Tibial nerve (tissue), 3 donors: ENCODE measurements around the gene ADO.

Experiments
- CTCF ChIP-seq, 5 experiments: fragments of 200-600 bp in 3 of 5; fragments of 450-650 bp in 2 of 5; sonication (generic) in 3 of 5; IDR thresholded peaks; one replicate each; pipeline ENCODE4 v1.5.1; 2016 to 2019; ENCODE audit warnings: antibody characterized with exemption in 5 of 5, mild to moderate bottlenecking in 3 of 5, moderate library complexity in 2 of 5
- POLR2A ChIP-seq, 2 donors: fragments of 450-650 bp; IDR thresholded peaks; one replicate each; pipeline ENCODE4 v1.6.1; 2017; ENCODE audit warnings: antibody characterized with exemption in 2 of 2, mild to moderate bottlenecking in 2 of 2, moderate library complexity in 2 of 2

GRCh38 chr10:62754963-62755362 is 49.6 kb upstream of the ADO start:
- TF ChIP-seq CTCF (IDR thresholded peaks at IDR 0.05) = no peak
- TF ChIP-seq POLR2A (IDR thresholded peaks at IDR 0.05) = no peak
